GM19025 (cell line): ENCODE results near the gene F7.

ENCODE experiments used
- ATAC-seq: cut with Tn5 transposase; IDR thresholded peaks from one replicate; pipeline ENCODE4 v1.9.1; 2021; ENCODE audit warnings: mild to moderate bottlenecking, low read depth, moderate library complexity; ENCODE audit not compliant: unreplicated experiment

F7 gene

DNA sequence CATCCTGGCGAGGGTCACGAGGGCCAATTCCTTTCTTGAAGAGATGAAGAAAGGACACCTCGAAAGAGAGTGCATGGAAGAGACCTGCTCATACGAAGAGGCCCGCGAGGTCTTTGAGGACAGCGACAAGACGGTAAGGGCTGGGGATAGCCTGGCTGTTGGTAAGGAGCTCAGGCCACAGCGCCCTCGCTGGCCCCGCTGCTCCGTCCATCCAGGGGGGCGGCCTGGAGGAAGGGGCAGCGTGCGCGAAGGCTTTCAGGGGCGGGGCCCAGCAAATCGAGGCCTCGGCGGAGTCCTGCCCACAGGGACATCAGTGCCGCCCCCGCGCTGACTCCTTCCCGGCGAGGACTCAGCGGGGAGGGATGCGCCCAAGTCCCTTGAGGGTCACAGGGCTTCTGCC is 23.9 kb downstream of the F7 start:
- no peak for ATAC-seq

- ATAC-seq: no peak
Observed at GRCh38 chr13:113129921-113130750, 24.5 kb downstream of the F7 start.

DNA sequence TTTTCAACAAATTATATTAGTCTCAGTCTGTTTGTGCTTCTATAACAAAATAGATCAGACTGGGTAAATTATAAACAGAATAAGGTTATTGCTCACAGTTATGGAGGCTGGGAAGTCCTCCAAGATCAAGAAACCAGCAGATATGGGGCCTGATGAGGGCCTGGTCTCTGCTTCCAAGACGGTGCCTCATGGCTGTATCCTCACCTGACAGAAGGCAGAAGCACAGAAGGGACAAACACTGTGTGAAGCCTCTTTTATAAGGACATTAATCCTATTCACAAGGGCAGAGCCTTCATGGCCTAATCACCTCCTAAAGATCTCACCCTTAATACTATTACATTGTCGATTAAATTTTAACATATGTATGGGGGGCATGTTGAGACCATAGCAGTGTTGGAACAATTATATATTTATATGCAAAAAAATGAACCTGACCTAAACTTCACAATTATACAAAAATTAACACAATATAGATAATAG is 29.7 kb downstream of the F7 start:
- ATAC-seq: no peak

DNA sequence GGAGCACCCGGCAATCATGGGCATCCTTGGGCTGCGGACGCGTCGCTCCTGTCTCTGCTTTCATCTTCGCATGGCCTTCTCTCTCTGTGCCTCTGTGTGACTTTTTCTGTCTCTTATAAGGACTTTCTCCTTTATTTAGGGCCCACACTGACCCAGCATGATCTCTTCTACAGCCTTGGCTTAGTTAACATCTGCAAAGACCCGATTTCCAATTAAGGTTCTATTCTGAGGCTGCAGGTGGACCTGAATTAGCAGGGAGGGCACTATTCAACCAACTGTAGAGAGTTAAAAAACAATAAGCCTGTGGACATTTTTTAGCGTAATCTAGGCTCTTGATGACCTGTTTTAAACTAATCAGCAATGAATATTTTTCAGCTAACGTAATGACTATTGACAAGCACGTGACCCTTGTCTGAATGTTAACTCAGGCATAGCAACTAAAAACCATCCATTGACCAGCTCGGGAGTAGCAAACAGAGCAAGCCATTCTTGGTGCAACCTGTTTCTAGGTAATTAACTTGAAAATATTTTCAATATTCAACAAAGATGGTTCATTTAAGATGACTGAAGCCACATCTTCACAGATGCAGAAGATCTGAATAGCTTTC is 32.2 kb downstream of the F7 start:
- ATAC-seq: no peak

DNA sequence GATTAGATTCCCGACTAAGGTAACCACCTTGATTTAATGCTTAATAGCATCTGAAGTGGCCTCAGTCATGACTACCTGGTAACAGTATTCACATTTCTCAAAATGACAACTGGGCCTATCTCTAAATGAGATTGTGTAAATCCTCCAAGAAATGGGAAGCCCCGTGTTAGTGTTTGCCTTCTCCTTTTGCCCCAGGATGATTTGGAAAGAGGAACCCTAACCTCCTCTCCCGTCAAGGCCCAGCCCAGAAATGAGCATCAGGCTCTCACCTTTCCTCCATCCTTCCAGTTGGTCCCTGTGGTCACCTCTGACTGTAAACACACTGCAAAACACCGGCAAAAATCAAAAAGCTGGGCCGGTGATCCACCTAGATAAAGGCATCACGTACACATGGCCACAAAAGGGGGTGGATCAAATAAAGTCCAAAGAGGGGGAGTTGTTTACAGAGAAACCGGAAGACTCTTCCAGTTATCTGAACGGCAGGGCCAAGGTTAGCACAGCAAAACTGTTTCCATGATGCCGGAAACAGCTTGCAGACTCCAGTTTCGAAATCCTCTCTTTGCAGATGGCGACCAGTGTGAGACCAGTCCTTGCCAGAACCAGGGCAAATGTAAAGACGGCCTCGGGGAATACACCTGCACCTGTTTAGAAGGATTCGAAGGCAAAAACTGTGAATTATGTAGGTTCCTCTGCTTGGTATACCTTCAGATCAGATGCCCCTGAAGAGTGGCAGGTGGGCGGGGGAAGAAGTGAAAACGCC is 33.4 kb downstream of the F7 start:
- ATAC-seq: no peak

DNA sequence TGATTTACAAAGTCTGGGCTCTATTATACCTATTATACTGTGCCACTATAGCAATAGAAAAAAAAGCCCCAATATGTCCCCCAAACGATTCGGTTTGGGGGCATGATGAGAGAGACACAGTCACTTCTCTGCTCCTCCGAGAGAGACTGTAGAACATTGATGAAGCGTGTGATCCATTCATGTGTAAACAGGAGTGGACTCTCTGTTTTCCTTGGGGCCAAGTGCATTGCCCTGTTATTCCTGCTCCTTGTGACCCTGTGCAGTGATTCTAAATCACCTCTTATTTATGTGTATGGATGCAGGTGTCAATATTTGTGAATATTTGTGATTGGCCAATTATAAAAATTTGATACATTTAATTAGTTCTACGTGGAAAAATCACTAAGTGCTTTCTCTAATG is 34.0 kb downstream of the F7 start:
- no peak for ATAC-seq

DNA sequence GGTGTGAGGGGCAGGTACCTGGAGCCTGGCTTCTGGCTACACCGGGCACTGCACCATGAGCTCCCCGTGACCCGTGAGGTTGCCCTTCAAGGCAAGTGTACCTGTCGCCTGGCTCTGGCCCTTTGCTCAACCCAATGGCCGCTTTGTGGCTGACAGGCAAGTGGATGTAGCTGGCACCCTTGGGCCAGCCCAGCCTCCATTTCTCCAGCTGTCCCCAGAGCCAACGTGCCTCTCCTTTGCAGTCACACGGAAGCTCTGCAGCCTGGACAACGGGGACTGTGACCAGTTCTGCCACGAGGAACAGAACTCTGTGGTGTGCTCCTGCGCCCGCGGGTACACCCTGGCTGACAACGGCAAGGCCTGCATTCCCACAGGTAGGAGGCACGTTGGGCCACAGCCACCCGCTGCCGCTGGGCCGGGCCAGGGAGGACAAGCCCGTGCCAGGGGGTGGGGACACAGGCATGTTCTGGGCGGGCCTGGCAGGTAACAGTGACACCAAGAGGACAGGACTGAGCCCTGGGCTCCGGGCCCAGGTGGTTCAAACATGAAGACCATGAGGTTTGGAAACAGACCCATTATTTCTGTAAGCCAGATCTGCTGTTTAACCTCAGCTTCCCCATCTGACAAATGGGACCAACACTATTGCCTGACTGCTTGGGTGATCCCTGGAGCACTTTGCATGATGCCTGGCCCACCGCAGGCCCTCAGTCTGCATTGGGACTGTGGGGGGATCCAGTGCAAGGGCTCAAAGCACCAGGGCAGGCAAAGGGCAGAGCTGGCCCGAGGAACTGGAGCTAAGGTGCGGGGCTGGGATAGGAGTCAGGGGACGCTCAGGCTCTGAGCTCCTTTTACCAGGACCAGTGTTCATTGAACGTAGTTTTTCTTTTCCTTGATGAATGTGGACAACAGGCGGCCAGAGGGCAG is 35.3 kb downstream of the F7 start:
- no peak for ATAC-seq

GRCh38 chr13:113141601-113141970 is 36.0 kb downstream of the F7 start:
- ATAC-seq: no peak

DNA sequence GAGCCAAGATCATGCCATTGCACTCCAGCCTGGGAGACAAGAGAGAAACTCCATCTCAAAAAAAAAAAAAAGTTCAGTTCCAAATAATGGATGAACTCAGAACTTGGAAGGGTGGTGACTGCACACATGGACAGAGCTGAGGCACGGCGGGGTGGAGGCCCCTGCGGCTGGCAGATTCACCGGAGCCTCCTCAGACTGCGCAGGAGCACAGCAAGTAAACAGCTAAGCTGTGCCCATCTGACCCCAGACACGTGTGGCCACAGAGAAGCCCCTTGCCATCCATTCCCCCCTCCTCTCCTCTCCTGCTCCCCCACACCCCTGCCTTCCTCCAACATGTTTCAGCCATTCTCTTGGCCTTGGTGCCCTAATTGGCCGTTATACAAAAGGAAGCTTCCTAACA is 37.3 kb downstream of the F7 start:
- no peak for ATAC-seq

DNA sequence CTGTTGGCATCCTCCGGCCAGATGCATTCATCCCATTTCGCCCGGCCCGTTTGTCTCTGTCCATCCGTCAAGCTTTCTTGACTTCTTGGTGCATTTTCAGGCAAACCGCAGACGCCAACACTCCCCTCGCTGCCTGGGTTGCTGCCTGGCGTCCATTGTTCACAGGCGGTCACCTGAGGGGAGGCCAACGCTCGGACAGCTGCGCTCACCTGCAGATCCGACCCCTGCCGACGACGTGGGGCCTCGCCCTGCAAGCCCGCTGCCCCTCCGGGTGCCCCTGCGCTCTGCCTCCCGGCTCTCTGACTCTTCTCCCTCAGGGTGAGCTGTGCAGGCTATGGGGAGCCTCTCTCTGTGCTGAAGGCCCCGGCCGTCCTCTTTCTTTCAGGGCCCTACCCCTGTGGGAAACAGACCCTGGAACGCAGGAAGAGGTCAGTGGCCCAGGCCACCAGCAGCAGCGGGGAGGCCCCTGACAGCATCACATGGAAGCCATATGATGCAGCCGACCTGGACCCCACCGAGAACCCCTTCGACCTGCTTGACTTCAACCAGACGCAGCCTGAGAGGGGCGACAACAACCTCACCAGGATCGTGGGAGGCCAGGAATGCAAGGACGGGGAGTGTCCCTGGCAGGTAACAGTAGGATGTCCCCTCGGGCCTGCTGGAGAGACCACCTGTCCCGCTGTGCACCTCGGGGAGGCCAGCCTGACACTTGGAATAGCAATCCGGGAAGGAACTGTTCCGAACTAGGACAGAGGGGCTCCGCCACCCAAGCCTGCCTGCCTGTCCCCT is 38.1 kb downstream of the F7 start:
- no peak for ATAC-seq

GRCh38 chr13:113144255-113144629 is 38.7 kb downstream of the F7 start:
- ATAC-seq: no peak

GRCh38 chr13:113145496-113145895 is 39.9 kb downstream of the F7 start:
- no peak for ATAC-seq

GRCh38 chr13:113145911-113146598 is 40.5 kb downstream of the F7 start:
- no peak for ATAC-seq

DNA sequence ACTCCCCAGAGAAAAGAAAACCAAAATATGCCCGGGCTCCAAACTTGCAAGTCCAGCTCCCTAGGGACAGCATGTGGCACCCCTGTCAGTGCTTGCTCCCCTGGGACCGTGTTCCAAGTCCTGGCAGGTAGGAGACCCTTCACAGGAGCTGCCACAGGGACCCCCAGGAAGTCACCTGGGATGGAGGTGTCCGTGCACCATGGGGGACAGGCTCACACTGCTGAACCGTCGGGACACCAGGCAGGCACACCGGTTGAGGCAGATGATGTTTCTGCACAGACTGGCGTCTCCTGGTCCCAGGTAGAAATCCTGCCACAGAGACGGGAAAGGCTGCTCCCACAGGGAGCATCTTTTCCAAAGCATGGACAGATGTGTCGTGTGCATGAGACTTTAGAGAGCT is 41.2 kb downstream of the F7 start:
- no peak for ATAC-seq

- ATAC-seq: no peak
Observed at GRCh38 chr13:113147206-113147605, 41.6 kb downstream of the F7 start.

GRCh38 chr13:113148407-113148806 is 42.8 kb downstream of the F7 start:
- ATAC-seq: no peak

GRCh38 chr13:113148940-113149503 is 43.4 kb downstream of the F7 start:
- ATAC-seq: no peak

- ATAC-seq: no peak
Observed at GRCh38 chr13:113149711-113150549, 44.3 kb downstream of the F7 start.
